Sigmoid colon (tissue), 4 donors: ENCODE results near the gene EPX.

Experiments used
- EP300 ChIP-seq, 4 donors: sonication (generic); formaldehyde crosslinking; IDR thresholded peaks; one replicate each; pipeline ENCODE4 v1.6.1; 2017; ENCODE audit warnings: antibody characterized with exemption in 4 of 4
- POLR2A ChIP-seq, 2 donors: fragments of 450-650 bp; IDR thresholded peaks; one replicate each; pipeline ENCODE4 v1.6.1; 2016; ENCODE audit warnings: antibody characterized with exemption in 2 of 2, mild to moderate bottlenecking in 2 of 2, moderate library complexity in 2 of 2
- POLR2AphosphoS5 ChIP-seq, 4 donors: sonication (generic); formaldehyde crosslinking; IDR thresholded peaks; one replicate each; pipeline ENCODE4 v1.6.1; 2017; ENCODE audit warnings: antibody characterized with exemption in 4 of 4
- TF ChIP-seq, protein P1 (sequence below), 4 experiments: fragments of 450-650 bp in 3 of 4; fragments of 200-600 bp in 1 of 4; IDR thresholded peaks; one replicate each; pipeline ENCODE4 v1.5.1; 2016 to 2019; ENCODE audit warnings: antibody characterized with exemption in 4 of 4, mild to moderate bottlenecking in 3 of 4, moderate library complexity in 2 of 4

GRCh38 chr17:58153671-58154070, 38.9 kb upstream of the EPX start:
- no peak for TF ChIP-seq POLR2A (IDR thresholded peaks at IDR 0.05)
- TF ChIP-seq POLR2AphosphoS5 (IDR thresholded peaks at IDR 0.05), result no peak
- TF ChIP-seq, protein P1, sequence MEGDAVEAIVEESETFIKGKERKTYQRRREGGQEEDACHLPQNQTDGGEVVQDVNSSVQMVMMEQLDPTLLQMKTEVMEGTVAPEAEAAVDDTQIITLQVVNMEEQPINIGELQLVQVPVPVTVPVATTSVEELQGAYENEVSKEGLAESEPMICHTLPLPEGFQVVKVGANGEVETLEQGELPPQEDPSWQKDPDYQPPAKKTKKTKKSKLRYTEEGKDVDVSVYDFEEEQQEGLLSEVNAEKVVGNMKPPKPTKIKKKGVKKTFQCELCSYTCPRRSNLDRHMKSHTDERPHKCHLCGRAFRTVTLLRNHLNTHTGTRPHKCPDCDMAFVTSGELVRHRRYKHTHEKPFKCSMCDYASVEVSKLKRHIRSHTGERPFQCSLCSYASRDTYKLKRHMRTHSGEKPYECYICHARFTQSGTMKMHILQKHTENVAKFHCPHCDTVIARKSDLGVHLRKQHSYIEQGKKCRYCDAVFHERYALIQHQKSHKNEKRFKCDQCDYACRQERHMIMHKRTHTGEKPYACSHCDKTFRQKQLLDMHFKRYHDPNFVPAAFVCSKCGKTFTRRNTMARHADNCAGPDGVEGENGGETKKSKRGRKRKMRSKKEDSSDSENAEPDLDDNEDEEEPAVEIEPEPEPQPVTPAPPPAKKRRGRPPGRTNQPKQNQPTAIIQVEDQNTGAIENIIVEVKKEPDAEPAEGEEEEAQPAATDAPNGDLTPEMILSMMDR (IDR thresholded peaks at IDR 0.05), result no peak
- no peak for TF ChIP-seq EP300 (IDR thresholded peaks at IDR 0.05)
